ENCODE data around the gene SLC27A3. TPM values are rescaled to one million over a fixed set of nuclear protein-coding genes. Genes with fewer than 3 reads are reported as not detected.

SLC27A3 gene
- total and polyA plus RNA-seq, 2 donors (not counting 3 experiments of a cell fraction or from before 2014, with no cell fraction given), result 26.6 to 34.3 TPM

GRCh38 chr1:153799016-153799415 lies 23.8 kb downstream of the SLC27A3 start:
- Histone ChIP-seq H3K9me1 (replicated peaks; ENCODE audit: control insufficient read depth, extremely low read depth, insufficient read depth, low read length) (no peaks in the 10 kb centered on the region), H3K4me1 (ENCODE audit: control insufficient read depth, extremely low read depth, insufficient read depth, low read length) (no peaks in the 10 kb centered on the region), H2AFZ (ENCODE audit: low read depth, low read length) (no peak overlapping the region), H3K9me3 (replicated peaks; ENCODE audit: control insufficient read depth, insufficient read depth, low read length) (no peaks in the 10 kb centered on the region), H3K9ac (replicated peaks; ENCODE audit: extremely low read depth, insufficient read depth, low read length) (no peak overlapping the region), H3K27ac (ENCODE audit: insufficient read depth, low read depth, low read length) (no peak overlapping the region), H3K4me3 (replicated peaks in 1 of 3; ENCODE audit: insufficient read depth in 1 of 3, low read depth in 1 of 3, low read length in 3 of 3) (no peak overlapping the region), H3K4me2 (ENCODE audit: insufficient read depth, low read length) (no peak overlapping the region), H3K79me2 (ENCODE audit: control insufficient read depth, insufficient read depth, low read length) (no peaks in the 10 kb centered on the region), H3K27me3 (ENCODE audit: control insufficient read depth in 2 of 2, insufficient read depth in 2 of 2, low read length in 2 of 2) (no peaks in the 10 kb centered on the region), H4K20me1 (replicated peaks; ENCODE audit: control insufficient read depth, extremely low read depth, insufficient read depth, low read length) (no peaks in the 10 kb centered on the region), H3K36me3 (ENCODE audit: control insufficient read depth in 2 of 2, extremely low read depth in 1 of 2, insufficient read depth in 2 of 2, low read length in 2 of 2) (peaks cover 0 to 3% of the 10 kb centered on the region in 2 experiments)
- dilution Hi-C loops (cut with MboI; ENCODE audit: extremely low pct_ligation_motif_present, low sequenced_read_pairs) (no loop called here), intact Hi-C loops (cut with micrococcal nuclease) (no loop called here)
- no TSS peak for BruUV-seq (replicated peaks)
- DNase-seq (ENCODE audit: low read depth, low spot score) (no peak), FAIRE-seq (no peak)
- TF ChIP-seq EZH2 (IDR thresholded peaks at IDR 0.05; ENCODE audit: borderline replicate concordance, low read depth, low read length, severe bottlenecking) (no peak), JUN (IDR thresholded peaks at IDR 0.05; ENCODE audit: borderline replicate concordance, insufficient read depth, insufficient read length, low read depth) (no peak), MAX (IDR thresholded peaks at IDR 0.05; ENCODE audit: insufficient read depth, insufficient read length) (no peak), MYC (IDR thresholded peaks at IDR 0.05; ENCODE audit: low read depth, low read length) (no peak), POLR2A (IDR thresholded peaks at IDR 0.05; ENCODE audit: low read depth, low read length) (no peak), POLR2AphosphoS5 (IDR thresholded peaks at IDR 0.05; ENCODE audit: insufficient read depth, low read depth, low read length) (no peak), FOS (IDR thresholded peaks at IDR 0.05; ENCODE audit: borderline replicate concordance, insufficient read depth, low read length) (no peak), GATA2 (IDR thresholded peaks at IDR 0.05; ENCODE audit: insufficient read depth, insufficient read length, low read depth, low read length) (no peak)
- TF ChIP-seq, protein P1, sequence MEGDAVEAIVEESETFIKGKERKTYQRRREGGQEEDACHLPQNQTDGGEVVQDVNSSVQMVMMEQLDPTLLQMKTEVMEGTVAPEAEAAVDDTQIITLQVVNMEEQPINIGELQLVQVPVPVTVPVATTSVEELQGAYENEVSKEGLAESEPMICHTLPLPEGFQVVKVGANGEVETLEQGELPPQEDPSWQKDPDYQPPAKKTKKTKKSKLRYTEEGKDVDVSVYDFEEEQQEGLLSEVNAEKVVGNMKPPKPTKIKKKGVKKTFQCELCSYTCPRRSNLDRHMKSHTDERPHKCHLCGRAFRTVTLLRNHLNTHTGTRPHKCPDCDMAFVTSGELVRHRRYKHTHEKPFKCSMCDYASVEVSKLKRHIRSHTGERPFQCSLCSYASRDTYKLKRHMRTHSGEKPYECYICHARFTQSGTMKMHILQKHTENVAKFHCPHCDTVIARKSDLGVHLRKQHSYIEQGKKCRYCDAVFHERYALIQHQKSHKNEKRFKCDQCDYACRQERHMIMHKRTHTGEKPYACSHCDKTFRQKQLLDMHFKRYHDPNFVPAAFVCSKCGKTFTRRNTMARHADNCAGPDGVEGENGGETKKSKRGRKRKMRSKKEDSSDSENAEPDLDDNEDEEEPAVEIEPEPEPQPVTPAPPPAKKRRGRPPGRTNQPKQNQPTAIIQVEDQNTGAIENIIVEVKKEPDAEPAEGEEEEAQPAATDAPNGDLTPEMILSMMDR (IDR thresholded peaks at IDR 0.05; ENCODE audit: extremely low read depth in 1 of 2, insufficient read depth in 1 of 2, low read depth in 1 of 2, low read length in 2 of 2), result no peak
- CTCF ChIA-PET, result interaction anchor here (1.1 to 4.1 kb wide), 5 partner anchors 8 to 187 kb away, joined by 3 to 65 read pairs (median 10); partner anchors contain the start of genes DENND4B and RAB13
- POLR2A ChIA-PET, result interaction anchor here (1.4 kb wide), 1 partner anchor 188 kb away, joined by 4 read pairs; the partner anchor contains the start of gene RAB13
